K562 (cell line): ENCODE measurements around the gene LSR. TPM values are rescaled to one million over a fixed set of nuclear protein-coding genes. Genes with fewer than 3 reads are reported as not detected.

Experiments used
- ATAC-seq: fragments of 200-7000 bp; cut with Tn5 transposase; 3 replicates; pipeline ENCODE4 v1.9.1; 2020; ENCODE audit warnings: moderate library complexity
- BruUV-seq: library from RNA; stranded (reverse); fragments of 400-500 nt; replicated peaks from 2 replicates; lab custom pipeline; 2021; lab: Mats Ljungman, UMichigan
- CTCF ChIA-PET: fragments of 300-600 bp; formaldehyde crosslinking; extraction: SDS; loops from one replicate; lab custom pipeline; 2021; ENCODE audit warnings: low intra/inter-chr PET ratio; lab: Yijun Ruan, JAX
- POLR2A ChIA-PET: fragments of 300-600, 350-650 bp; sonication (Branson Sonifier 250); formaldehyde crosslinking; extraction: SDS; loops from one replicate; lab custom pipeline; 2021; ENCODE audit warnings: antibody characterized with exemption, inconsistent platforms; lab: Yijun Ruan, JAX
- DNase-seq, 4 experiments: peaks; one replicate each; pipeline versions ENCODE4 v3.0.0 to v3.0.0-alpha.2; 2011 to 2018; ENCODE audit warnings: low spot score in 3 of 4, mixed read lengths in 3 of 4; ENCODE audit errors: extremely low read depth in 1 of 4
- FAIRE-seq: peaks from 2 replicates; lab custom pipeline; 2011; peaks lifted over from hg19 to GRCh38; lab: Jason Lieb, UNC
- H2AFZ ChIP-seq: 2 replicates; pipeline ENCODE4 v1.6.0; 2011; ENCODE audit warnings: low read depth, low read length, control low read depth, inconsistent platforms
- H3K27ac ChIP-seq: fragments of 200-600 bp; 3 replicates; pipeline ENCODE4 v1.8.0; 2011; ENCODE audit warnings: low read depth, mild to moderate bottlenecking, control low read depth, inconsistent platforms, low read length, moderate library complexity, mixed read lengths; ENCODE audit errors: extremely low read depth
- H3K27me3 ChIP-seq, 2 experiments: fragments of 300-600 bp in 1 of 2; 2 replicates in 1 of 2; 3 replicates in 1 of 2; pipeline versions ENCODE4 v1.6.0 to v1.8.0; 2011; ENCODE audit warnings: inconsistent platforms in 2 of 2, low read length in 2 of 2, mild to moderate bottlenecking in 1 of 2, mixed read lengths in 1 of 2, moderate library complexity in 1 of 2; ENCODE audit not compliant: control insufficient read depth in 2 of 2, insufficient read depth in 2 of 2
- H3K36me3 ChIP-seq: fragments of 300-600 bp; 3 replicates; pipeline ENCODE4 v1.8.0; 2011; ENCODE audit warnings: mild to moderate bottlenecking, low read length, inconsistent platforms; ENCODE audit not compliant: control insufficient read depth, insufficient read depth
- H3K4me1 ChIP-seq, 2 experiments: fragments of 200-600 bp in 1 of 2; replicated peaks in 1 of 2; 2 replicates in 1 of 2; 3 replicates in 1 of 2; pipeline versions ENCODE4 v1.5.1 to v1.8.0; 2011; ENCODE audit warnings: inconsistent platforms in 2 of 2, low read length in 2 of 2, mild to moderate bottlenecking in 1 of 2, mixed read lengths in 1 of 2, moderate library complexity in 1 of 2; ENCODE audit not compliant: control insufficient read depth in 2 of 2, insufficient read depth in 2 of 2
- H3K4me2 ChIP-seq: 2 replicates; pipeline ENCODE4 v1.6.1; 2011; ENCODE audit warnings: low read length, control low read depth, inconsistent platforms, mixed read lengths; ENCODE audit not compliant: insufficient read depth
- H3K4me3 ChIP-seq: fragments of 200-600 bp; sonication (generic), shearing (Covaris generic); 2 replicates; pipeline ENCODE4 v1.5.1; 2016; ENCODE audit warnings: control low read depth, inconsistent platforms
- H3K79me2 ChIP-seq: fragments of 200-600 bp; 3 replicates; pipeline ENCODE4 v1.8.0; 2011; ENCODE audit warnings: low read length, inconsistent platforms; ENCODE audit not compliant: control insufficient read depth, insufficient read depth
- H3K9ac ChIP-seq, 2 experiments: 2 replicates each; pipeline versions ENCODE4 v1.6.0 to v1.6.1; 2011; ENCODE audit warnings: low read depth in 2 of 2, low read length in 2 of 2, control low read depth in 1 of 2, inconsistent platforms in 1 of 2, mild to moderate bottlenecking in 1 of 2, mixed read lengths in 1 of 2; ENCODE audit not compliant: insufficient read depth in 1 of 2
- H3K9me1 ChIP-seq: one replicate; pipeline ENCODE4 v1.6.0; 2011; ENCODE audit warnings: inconsistent platforms, mild to moderate bottlenecking, low read length, moderate library complexity; ENCODE audit not compliant: control insufficient read depth, insufficient read depth
- H3K9me3 ChIP-seq: replicated peaks from 2 replicates; pipeline ENCODE4 v1.5.1; 2011; ENCODE audit warnings: low read depth, low read length, inconsistent platforms; ENCODE audit not compliant: control insufficient read depth, insufficient read depth
- H4K20me1 ChIP-seq: replicated peaks from 2 replicates; pipeline ENCODE4 v1.6.1; 2011; ENCODE audit warnings: low read length, inconsistent platforms, mixed read lengths; ENCODE audit not compliant: control insufficient read depth, insufficient read depth
- AFF4 ChIP-seq: sonication (generic); formaldehyde crosslinking; IDR thresholded peaks from 2 replicates; pipeline ENCODE4 v1.8.0; 2023; ENCODE audit warnings: mild to moderate bottlenecking, missing genetic modification reagents
- HMG20B ChIP-seq: fragments of 250-450 bp; sonication (Bioruptor Pico); IDR thresholded peaks from 2 replicates; pipeline ENCODE4 v1.5.0; 2021; ENCODE audit warnings: mild to moderate bottlenecking
- ILF3 ChIP-seq: fragments of 450-650 bp; IDR thresholded peaks from 2 replicates; pipeline ENCODE4 v1.6.1; 2018; ENCODE audit warnings: antibody characterized with exemption, mild to moderate bottlenecking, moderate library complexity, borderline replicate concordance
- JUNB ChIP-seq: fragments of 450-650 bp; formaldehyde crosslinking; conservative IDR thresholded peaks from 2 replicates; pipeline ENCODE4 v1.4.0; 2020; ENCODE audit warnings: mild to moderate bottlenecking
- KDM2B ChIP-seq: fragments of 250-450 bp; sonication (Bioruptor Pico); IDR thresholded peaks from 2 replicates; pipeline ENCODE4 v1.8.0; 2021; ENCODE audit warnings: mild to moderate bottlenecking, moderate library complexity
- KDM5B ChIP-seq: fragments of 200-600 bp; sonication (generic); IDR thresholded peaks from 2 replicates; pipeline ENCODE4 v1.6.1; 2012; ENCODE audit warnings: low read depth, mild to moderate bottlenecking, moderate library complexity, low read length, control low read depth, inconsistent platforms; ENCODE audit not compliant: insufficient replicate concordance
- MNT ChIP-seq, 2 experiments: fragments of 450-650 bp; conservative IDR thresholded peaks; 2 replicates each; pipeline ENCODE4 v1.6.1; 2017; ENCODE audit warnings: mild to moderate bottlenecking in 2 of 2, moderate library complexity in 2 of 2
- RFX5 ChIP-seq: IDR thresholded peaks from 2 replicates; pipeline ENCODE4 v1.6.1; 2011; ENCODE audit warnings: low read depth, mild to moderate bottlenecking, improper control_type of control experiment, low read length
- UBTF ChIP-seq, 2 experiments: IDR thresholded peaks; 2 replicates each; pipeline ENCODE4 v1.6.1; 2012; ENCODE audit warnings: improper control_type of control experiment in 2 of 2, low read depth in 2 of 2, low read length in 2 of 2, borderline replicate concordance in 1 of 2
- ZNF75A ChIP-seq: fragments of 450-650 bp; formaldehyde crosslinking; IDR thresholded peaks from 2 replicates; pipeline ENCODE4 v1.4.0; 2020; ENCODE audit warnings: mild to moderate bottlenecking
- WGBS: fragments of 100-300 bp; shearing (Covaris generic); methylation state at CpG from one replicate; pipeline ENCODE4 v1.1.6; 2016; ENCODE audit warnings: low coverage, mixed read lengths; ENCODE audit not compliant: insufficient coverage; ENCODE audit errors: missing lambda C conversion rate; 5-methylcytosine and 5-hydroxymethylcytosine counted together
- in situ Hi-C: fragments of 300-500 bp; cut with MboI; formaldehyde crosslinking; loops from 4 replicates; pipeline ENCODE4 v1.15.0; 2018; ENCODE audit warnings: inconsistent platforms, mixed read lengths
- intact Hi-C: fragments of 100-400 bp; cut with micrococcal nuclease; formaldehyde crosslinking; loops from 2 replicates; pipeline ENCODE4 v1.14.2; 2022
- polyA plus RNA-seq, 8 experiments: library from polyadenylated mRNA; depleted of rRNA in 4 of 8; stranded (reverse) in 5 of 8; unstranded in 3 of 8; fragments of >200 nt; fragmentation: Nextera tagmentation in 2 of 8; fragmentation: Illumina TruSeq in 1 of 8; extraction: Ambion mirVana in 2 of 8; extraction: Trizol in 1 of 8; gene quantifications; 2 replicates each; pipeline versions ENCODE4 v1.2.1 to v1.2.3, GENCODE V29; 2011 to 2014; ENCODE audit warnings: inconsistent platforms in 1 of 8, missing spikeins in 1 of 8
- total RNA-seq, 7 experiments: library from RNA; depleted of rRNA in 6 of 7; stranded (reverse); fragments of >200 nt in 6 of 7; fragmentation: Illumina TruSeq in 2 of 7; extraction: Trizol in 2 of 7; gene quantifications; 2 replicates each; pipeline versions ENCODE4 v1.2.1 to v1.2.3, GENCODE V29; 2011 to 2021; ENCODE audit warnings: low replicate concordance in 1 of 7
- TF ChIP-seq, protein P1 (sequence below): fragments of 450-650 bp; IDR thresholded peaks from 2 replicates; pipeline ENCODE4 v1.6.1; 2016; ENCODE audit warnings: missing biosample characterization, missing genetic modification characterization
- TF ChIP-seq, protein P2 (sequence below): fragments of 450-650 bp; formaldehyde crosslinking; IDR thresholded peaks from 2 replicates; pipeline ENCODE4 v1.4.0; 2020; ENCODE audit warnings: mild to moderate bottlenecking

LSR gene
- total and polyA plus RNA-seq, 9 of the 15 experiments (the other 6 are each of a cell fraction or from before 2014, with no cell fraction given), result 0.44 to 87.9 (median 28.0) TPM

- intact Hi-C loops (no loop called here), in situ Hi-C loops (no loop called here)
- H3K4me1 ChIP-seq, result peaks cover 16 to 50% of the 10 kb centered on the region in 2 experiments; a peak in 4 of 5 replicates
- no peak overlapping the region for H3K27ac ChIP-seq
- ATAC-seq (no peak), FAIRE-seq (no peak), DNase-seq (no peak)
- H3K9me1 ChIP-seq, result no peaks in the 10 kb centered on the region
- H3K79me2 ChIP-seq, result no peaks in the 10 kb centered on the region
- peaks cover 21% of the 10 kb centered on the region; the same call in 1 of the 3 replicates for H3K36me3 ChIP-seq
- H3K9me3 ChIP-seq, result no peaks in the 10 kb centered on the region
- H3K9ac ChIP-seq, result no peak overlapping the region
- no TSS peak for BruUV-seq
- no peaks in the 10 kb centered on the region for H3K27me3 ChIP-seq
- WGBS, result 78% methylated on average over 4 of the region's 4 CpGs
- H4K20me1 ChIP-seq, result no peaks in the 10 kb centered on the region; the same call in 1 of the 2 replicates
- ChIA-PET CTCF (no interaction called here), POLR2A (interaction anchor here (0.8 kb wide), 1 partner anchor 20 kb away, joined by 3 read pairs; no protein-coding TSS in a partner anchor)
- no peak overlapping the region for H2AFZ ChIP-seq
- no peak overlapping the region for H3K4me2 ChIP-seq
- no peak overlapping the region for H3K4me3 ChIP-seq
- TF ChIP-seq MNT (conservative IDR thresholded peaks at IDR 0.05), result no peak
- no peak for TF ChIP-seq KDM5B
- TF ChIP-seq JUNB (CRISPR knock-in tag), result no peak
- TF ChIP-seq ZNF75A (CRISPR knock-in tag), result no peak
- no peak for TF ChIP-seq KDM2B (CRISPR knock-in tag)
- TF ChIP-seq, protein P1, sequence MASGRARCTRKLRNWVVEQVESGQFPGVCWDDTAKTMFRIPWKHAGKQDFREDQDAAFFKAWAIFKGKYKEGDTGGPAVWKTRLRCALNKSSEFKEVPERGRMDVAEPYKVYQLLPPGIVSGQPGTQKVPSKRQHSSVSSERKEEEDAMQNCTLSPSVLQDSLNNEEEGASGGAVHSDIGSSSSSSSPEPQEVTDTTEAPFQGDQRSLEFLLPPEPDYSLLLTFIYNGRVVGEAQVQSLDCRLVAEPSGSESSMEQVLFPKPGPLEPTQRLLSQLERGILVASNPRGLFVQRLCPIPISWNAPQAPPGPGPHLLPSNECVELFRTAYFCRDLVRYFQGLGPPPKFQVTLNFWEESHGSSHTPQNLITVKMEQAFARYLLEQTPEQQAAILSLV (tag), result no peak
- TF ChIP-seq AFF4 (CRISPR knock-in tag), result no peak
- no peak for TF ChIP-seq RFX5
- TF ChIP-seq UBTF (IDR thresholded peaks at IDR 0.05; ENCODE audit: borderline replicate concordance in 1 of 2, low read depth in 2 of 2, low read length in 2 of 2), result no peak
- TF ChIP-seq HMG20B (CRISPR knock-in tag), result no peak
- no peak for TF ChIP-seq ILF3
- TF ChIP-seq, protein P2, sequence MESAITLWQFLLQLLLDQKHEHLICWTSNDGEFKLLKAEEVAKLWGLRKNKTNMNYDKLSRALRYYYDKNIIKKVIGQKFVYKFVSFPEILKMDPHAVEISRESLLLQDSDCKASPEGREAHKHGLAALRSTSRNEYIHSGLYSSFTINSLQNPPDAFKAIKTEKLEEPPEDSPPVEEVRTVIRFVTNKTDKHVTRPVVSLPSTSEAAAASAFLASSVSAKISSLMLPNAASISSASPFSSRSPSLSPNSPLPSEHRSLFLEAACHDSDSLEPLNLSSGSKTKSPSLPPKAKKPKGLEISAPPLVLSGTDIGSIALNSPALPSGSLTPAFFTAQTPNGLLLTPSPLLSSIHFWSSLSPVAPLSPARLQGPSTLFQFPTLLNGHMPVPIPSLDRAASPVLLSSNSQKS (CRISPR knock-in tag), result no peak
Measured at GRCh38 chr19:35281303-35281702, 32.5 kb downstream of the LSR start.
